ENCODE results near the gene RNF220. TPM values are rescaled to one million over a fixed set of nuclear protein-coding genes. Genes with fewer than 3 reads are reported as not detected.

Gene RNF220
- total RNA-seq, 1 experiment from 2014 or later = 68.7 TPM

GRCh38 chr1:44682883-44683265 lies 277.8 kb downstream of the RNF220 start:
- intact Hi-C loops (cut with micrococcal nuclease; ENCODE audit: unreplicated experiment) = no loop called here
- peaks cover 16% of the 10 kb centered on the region for H3K4me1 Mint-ChIP-seq (ENCODE audit: low read depth, unreplicated experiment)
- no peak for TF ChIP-seq CTCF (IDR thresholded peaks at IDR 0.05; ENCODE audit: unreplicated experiment)
- H3K9me3 Mint-ChIP-seq (ENCODE audit: low read depth, unreplicated experiment) = no peaks in the 10 kb centered on the region
- peaks cover 5% of the 10 kb centered on the region for H3K36me3 Mint-ChIP-seq (ENCODE audit: insufficient read depth, unreplicated experiment)
- no peak for DNase-seq
- CTCF ChIA-PET = interaction anchor here (1.1 kb wide), 1 partner anchor 9 kb away, joined by 3 read pairs; the partner anchor contains the start of genes ARMH1 and TMEM53
- no TSS peak for BruUV-seq (replicated peaks)
- H3K27me3 Mint-ChIP-seq (ENCODE audit: unreplicated experiment) = no peaks in the 10 kb centered on the region
- no peak overlapping the region for H3K27ac Mint-ChIP-seq (ENCODE audit: unreplicated experiment)
- no peak overlapping the region for H3K4me3 Mint-ChIP-seq (ENCODE audit: low read depth, unreplicated experiment)

DNA sequence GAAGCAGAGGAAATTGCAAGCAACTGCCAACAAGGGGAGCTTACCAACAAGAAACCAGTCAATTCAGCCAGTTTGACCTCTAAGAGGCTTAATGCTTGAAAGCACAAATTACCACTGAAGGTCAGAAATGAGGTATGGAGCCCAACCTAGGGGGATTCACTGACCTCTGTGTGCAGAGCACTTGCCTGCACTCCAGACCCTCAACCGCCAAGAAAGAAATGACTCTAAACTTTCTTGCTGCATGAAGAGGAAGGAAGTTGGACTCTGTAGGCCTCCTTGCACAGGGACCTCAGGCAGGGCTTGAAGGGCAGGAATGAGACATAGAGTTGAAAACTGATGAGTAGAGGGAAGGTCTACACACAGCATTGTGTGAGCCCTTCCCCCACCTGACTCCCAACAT lies 279.5 kb downstream of the RNF220 start:
- intact Hi-C loops (cut with micrococcal nuclease; ENCODE audit: unreplicated experiment) = no loop called here
- no peak for TF ChIP-seq CTCF (IDR thresholded peaks at IDR 0.05; ENCODE audit: unreplicated experiment)
- DNase-seq = no peak
- Mint-ChIP-seq H3K4me3 (ENCODE audit: low read depth, unreplicated experiment) (no peak overlapping the region), H3K27ac (ENCODE audit: unreplicated experiment) (no peak overlapping the region), H3K36me3 (ENCODE audit: insufficient read depth, unreplicated experiment) (peaks cover 5% of the 10 kb centered on the region), H3K27me3 (ENCODE audit: unreplicated experiment) (no peaks in the 10 kb centered on the region), H3K4me1 (ENCODE audit: low read depth, unreplicated experiment) (peaks cover 16% of the 10 kb centered on the region), H3K9me3 (ENCODE audit: low read depth, unreplicated experiment) (no peaks in the 10 kb centered on the region)
- no TSS peak for BruUV-seq (replicated peaks)
- CTCF ChIA-PET = no interaction called here

- CTCF ChIA-PET = no interaction called here
- no peak for DNase-seq
- Mint-ChIP-seq H3K27me3 (ENCODE audit: unreplicated experiment) (no peaks in the 10 kb centered on the region), H3K27ac (ENCODE audit: unreplicated experiment) (no peak overlapping the region), H3K4me1 (ENCODE audit: low read depth, unreplicated experiment) (peaks cover 16% of the 10 kb centered on the region), H3K4me3 (ENCODE audit: low read depth, unreplicated experiment) (no peak overlapping the region), H3K36me3 (ENCODE audit: insufficient read depth, unreplicated experiment) (peaks cover 5% of the 10 kb centered on the region), H3K9me3 (ENCODE audit: low read depth, unreplicated experiment) (no peaks in the 10 kb centered on the region)
- intact Hi-C loops (cut with micrococcal nuclease; ENCODE audit: unreplicated experiment) = no loop called here
- TF ChIP-seq CTCF (IDR thresholded peaks at IDR 0.05; ENCODE audit: unreplicated experiment) = no peak
- BruUV-seq (replicated peaks) = no TSS peak
Measured at GRCh38 chr1:44685218-44685617, 280.2 kb downstream of the RNF220 start.

GRCh38 chr1:44685881-44686280 lies 280.8 kb downstream of the RNF220 start:
- H3K27ac Mint-ChIP-seq (ENCODE audit: unreplicated experiment) = no peak overlapping the region
- no peak for TF ChIP-seq CTCF (IDR thresholded peaks at IDR 0.05; ENCODE audit: unreplicated experiment)
- H3K9me3 Mint-ChIP-seq (ENCODE audit: low read depth, unreplicated experiment) = no peaks in the 10 kb centered on the region
- no TSS peak for BruUV-seq (replicated peaks)
- CTCF ChIA-PET = no interaction called here
- intact Hi-C loops (cut with micrococcal nuclease; ENCODE audit: unreplicated experiment) = no loop called here
- H3K4me3 Mint-ChIP-seq (ENCODE audit: low read depth, unreplicated experiment) = no peak overlapping the region
- H3K36me3 Mint-ChIP-seq (ENCODE audit: insufficient read depth, unreplicated experiment) = peaks cover 5% of the 10 kb centered on the region
- DNase-seq = no peak
- H3K27me3 Mint-ChIP-seq (ENCODE audit: unreplicated experiment) = no peaks in the 10 kb centered on the region
- H3K4me1 Mint-ChIP-seq (ENCODE audit: low read depth, unreplicated experiment) = peaks cover 17% of the 10 kb centered on the region
